ENCODE data around the gene GABARAP. TPM values are rescaled to one million over a fixed set of nuclear protein-coding genes. Genes with fewer than 3 reads are reported as not detected.

The GABARAP gene
- total RNA-seq, 1 experiment from 2014 or later, result 228 TPM

- TF ChIP-seq OVOL2 (CRISPR knock-in tag; IDR thresholded peaks at IDR 0.05; ENCODE audit: borderline replicate concordance) (no peak), CREM (CRISPR knock-in tag; IDR thresholded peaks at IDR 0.05) (peak; percentile 23; the same call in 1 of the 2 replicates), ZNF138 (CRISPR knock-in tag; conservative IDR thresholded peaks at IDR 0.05) (no peak), IRF2 (CRISPR knock-in tag; IDR thresholded peaks at IDR 0.05; ENCODE audit: borderline replicate concordance, low read depth) (no peak), FOXJ3 (CRISPR knock-in tag; IDR thresholded peaks at IDR 0.05; ENCODE audit: borderline replicate concordance) (no peak), NFE2L1 (CRISPR knock-in tag; IDR thresholded peaks at IDR 0.05) (no peak), USF2 (CRISPR knock-in tag; IDR thresholded peaks at IDR 0.05) (peak; percentile 44; the same call in 1 of the 2 replicates), STAT6 (CRISPR knock-in tag; conservative IDR thresholded peaks at IDR 0.05; ENCODE audit: low read depth) (no peak), JUN (CRISPR knock-in tag; IDR thresholded peaks at IDR 0.05) (peak; percentile 60; the same call in 1 of the 2 replicates), SMAD3 (CRISPR knock-in tag; IDR thresholded peaks at IDR 0.05; ENCODE audit: borderline replicate concordance) (no peak), ELF4 (CRISPR knock-in tag; IDR thresholded peaks at IDR 0.05; ENCODE audit: low read depth) (peak; percentile 96; the same call in 1 of the 2 replicates), CREB1 (CRISPR knock-in tag; IDR thresholded peaks at IDR 0.05) (no peak), SOX15 (CRISPR knock-in tag; IDR thresholded peaks at IDR 0.05) (no peak), MYBL2 (CRISPR knock-in tag; IDR thresholded peaks at IDR 0.05) (0 out of 2 replicates have a peak, but pooled peaks have one; percentile 21), ZNF281 (CRISPR knock-in tag; IDR thresholded peaks at IDR 0.05) (peak; percentile 77; the same call in 1 of the 2 replicates), RELA (CRISPR knock-in tag; IDR thresholded peaks at IDR 0.05; ENCODE audit: borderline replicate concordance) (no peak), TP53 (CRISPR knock-in tag; IDR thresholded peaks at IDR 0.05) (no peak), GRHL2 (CRISPR knock-in tag; IDR thresholded peaks at IDR 0.05; ENCODE audit: insufficient replicate concordance, severe bottlenecking) (no peak), ZNF512 (CRISPR knock-in tag; IDR thresholded peaks at IDR 0.05; ENCODE audit: borderline replicate concordance) (no peak), ATF6 (CRISPR knock-in tag; IDR thresholded peaks at IDR 0.05) (no peak), HMGXB4 (CRISPR knock-in tag; IDR thresholded peaks at IDR 0.05) (peak; percentile 42; the same call in 1 of the 2 replicates), FOXK1 (CRISPR knock-in tag; IDR thresholded peaks at IDR 0.05) (no peak), ZNF219 (CRISPR knock-in tag; IDR thresholded peaks at IDR 0.05; ENCODE audit: borderline replicate concordance) (no peak), ZNF671 (CRISPR knock-in tag; IDR thresholded peaks at IDR 0.05) (no peak), ZNF232 (CRISPR knock-in tag; IDR thresholded peaks at IDR 0.05) (no peak), ZNF263 (CRISPR knock-in tag; IDR thresholded peaks at IDR 0.05; ENCODE audit: low read depth) (peak; percentile 100), HMGA2 (CRISPR knock-in tag; IDR thresholded peaks at IDR 0.05) (no peak)
Measured at GRCh38 chr17:7239091-7240027, 2.9 kb downstream of the GABARAP start, which contains the start of gene PHF23 (continued).

Measured in WTC11 (cell line).